ENCODE results near the gene GTPBP1.

GRCh38 chr22:38735465-38736256 is 29.9 kb downstream of the GTPBP1 start:
- TF ChIP-seq POLR2A (IDR thresholded peaks at IDR 0.05) (no peak), CTCF (IDR thresholded peaks at IDR 0.05) (no peak)

Data from lower leg skin (tissue), 3 donors.